NT2/D1 (cell line): ENCODE data around the gene RAB40C.
A peak's percentile ranks its signal among the peaks of the same experiment; 100 is the strongest.

ENCODE experiments used
- DNase-seq: peaks from one replicate; pipeline ENCODE4 v3.0.0-alpha.2; 2011; ENCODE audit warnings: low read depth, low spot score
- H3K27me3 ChIP-seq: 2 replicates; pipeline ENCODE4 v1.6.0; 2011; ENCODE audit warnings: mild to moderate bottlenecking; ENCODE audit not compliant: insufficient read length, insufficient read depth
- H3K36me3 ChIP-seq: 2 replicates; pipeline ENCODE4 v1.6.1; 2011; ENCODE audit warnings: mild to moderate bottlenecking, low read length, mixed read lengths; ENCODE audit not compliant: insufficient read depth, insufficient read length
- H3K4me1 ChIP-seq: 2 replicates; pipeline ENCODE4 v1.5.1; 2011; ENCODE audit not compliant: insufficient read depth, insufficient read length
- H3K4me3 ChIP-seq: 2 replicates; pipeline ENCODE4 v1.5.1; 2011; ENCODE audit warnings: low read depth; ENCODE audit not compliant: insufficient read length
- H3K9ac ChIP-seq: 2 replicates; pipeline ENCODE4 v1.6.0; 2011; ENCODE audit warnings: low read depth; ENCODE audit not compliant: insufficient read length
- H3K9me3 ChIP-seq: 2 replicates; pipeline ENCODE4 v1.5.1; 2011; ENCODE audit warnings: mild to moderate bottlenecking, low read length; ENCODE audit not compliant: insufficient read depth
- SUZ12 ChIP-seq: IDR thresholded peaks from 2 replicates; pipeline ENCODE4 v1.6.1; 2011; ENCODE audit not compliant: insufficient read length, insufficient read depth; ENCODE audit errors: extremely low read depth
- YY1 ChIP-seq: IDR thresholded peaks from 2 replicates; pipeline ENCODE4 v1.6.1; 2011; ENCODE audit not compliant: insufficient read length, insufficient read depth
- ZNF274 ChIP-seq: IDR thresholded peaks from 2 replicates; pipeline ENCODE4 v1.6.1; 2011; ENCODE audit warnings: mild to moderate bottlenecking, low read depth, low read length

Gene RAB40C

GRCh38 chr16:566475-567372 lies 23.1 kb upstream of the RAB40C start, which contains the start of gene NHLRC4:
Gene NHLRC4, plus strand, starts transcription at chr16:567005. Its CDS starts 1,043 bp downstream, at chr16:568048.
- H3K4me1 ChIP-seq: peaks cover 41% of the 10 kb centered on the region
- H3K36me3 ChIP-seq: peaks cover 6% of the 10 kb centered on the region
- H3K9me3 ChIP-seq: no peaks in the 10 kb centered on the region
- DNase-seq: no peak
- H3K27me3 ChIP-seq: peaks cover 8% of the 10 kb centered on the region
- TF ChIP-seq YY1 (no peak), SUZ12 (no peak), ZNF274 (no peak)
- H3K4me3 ChIP-seq: no peak within 1 kb of the TSS
- H3K9ac ChIP-seq: peak within 1 kb of the TSS; percentile 70

- TF ChIP-seq ZNF274 (no peak), YY1 (no peak), SUZ12 (no peak)
- DNase-seq: no peak
- H3K4me3 ChIP-seq: no peak overlapping the region
- H3K4me1 ChIP-seq: peaks cover 45% of the 10 kb centered on the region
- no peaks in the 10 kb centered on the region for H3K9me3 ChIP-seq
- H3K36me3 ChIP-seq: peaks cover 15% of the 10 kb centered on the region
- peaks cover 2% of the 10 kb centered on the region for H3K27me3 ChIP-seq
- H3K9ac ChIP-seq: peak overlapping the region; percentile 70
These were observed 22.3 kb upstream of the RAB40C start for GRCh38 chr16:567373-568256.

GRCh38 chr16:568401-569258 lies 21.2 kb upstream of the RAB40C start:
- peaks cover 25% of the 10 kb centered on the region for H3K36me3 ChIP-seq
- no peak for TF ChIP-seq YY1
- TF ChIP-seq SUZ12: no peak
- no peak for TF ChIP-seq ZNF274
- H3K27me3 ChIP-seq: no peaks in the 10 kb centered on the region
- no peaks in the 10 kb centered on the region for H3K9me3 ChIP-seq
- H3K9ac ChIP-seq: peak overlapping the region; percentile 85
- peaks cover 46% of the 10 kb centered on the region for H3K4me1 ChIP-seq
- H3K4me3 ChIP-seq: peak overlapping the region; percentile 88
- DNase-seq: no peak

GRCh38 chr16:569445-570254 lies 20.2 kb upstream of the RAB40C start, which contains the start of gene PIGQ:
Gene PIGQ, plus strand, starts transcription at chr16:569968. Its CDS starts 4,107 bp downstream, at chr16:574075.
- no peak for DNase-seq
- Histone ChIP-seq H3K9ac (peak within 1 kb of the TSS; percentile 91), H3K36me3 (peaks cover 35% of the 10 kb centered on the region), H3K4me1 (peaks cover 47% of the 10 kb centered on the region), H3K4me3 (peak within 1 kb of the TSS; percentile 88), H3K9me3 (no peaks in the 10 kb centered on the region), H3K27me3 (no peaks in the 10 kb centered on the region)
- TF ChIP-seq SUZ12: no peak
- no peak for TF ChIP-seq ZNF274
- TF ChIP-seq YY1: no peak

DNA sequence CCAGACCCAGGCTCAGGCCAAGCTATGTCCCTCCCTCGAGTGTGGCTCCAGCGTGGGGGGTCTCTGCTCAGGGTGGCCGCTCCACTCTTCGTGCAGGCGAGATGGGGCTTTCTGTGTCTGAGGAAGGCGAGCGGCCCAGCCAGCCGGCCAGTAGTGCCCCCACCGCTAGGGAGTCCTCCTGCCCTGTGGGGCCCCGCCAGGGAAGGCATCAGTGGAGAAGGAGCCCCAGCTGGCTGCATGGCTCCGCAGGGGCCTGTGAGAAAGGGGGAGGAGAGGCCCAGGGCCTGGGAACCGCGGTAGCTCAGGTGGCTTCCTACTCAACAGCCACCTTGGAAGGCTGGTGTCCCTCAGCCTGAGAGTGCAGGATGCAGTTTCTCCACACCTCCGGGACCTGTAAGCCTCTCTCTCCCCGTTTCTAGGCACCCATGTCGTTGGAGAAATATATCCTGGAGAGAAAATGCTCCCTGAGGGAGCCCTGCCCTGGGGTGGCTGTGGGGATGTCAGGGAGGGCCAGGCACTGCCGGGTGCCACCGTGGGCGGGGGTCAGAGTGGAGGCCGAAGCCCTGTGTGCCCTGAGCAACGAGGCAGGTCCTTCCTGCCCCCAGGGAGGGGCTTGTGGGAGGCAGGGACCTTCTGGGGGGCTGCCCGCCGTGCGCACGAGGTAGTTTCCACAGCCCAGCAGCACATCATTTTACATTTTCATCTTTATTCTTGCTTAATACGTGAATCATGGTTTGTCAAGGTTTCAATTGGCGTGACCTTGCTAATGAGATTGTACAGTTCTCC lies 16.8 kb upstream of the RAB40C start:
- Histone ChIP-seq H3K4me1 (peaks cover 19% of the 10 kb centered on the region), H3K9me3 (no peaks in the 10 kb centered on the region), H3K36me3 (peaks cover 57% of the 10 kb centered on the region), H3K27me3 (no peaks in the 10 kb centered on the region), H3K9ac (peak overlapping the region; percentile 56), H3K4me3 (no peak overlapping the region)
- no peak for DNase-seq
- TF ChIP-seq ZNF274 (no peak), YY1 (no peak), SUZ12 (no peak)
